Thyroid gland (tissue), 4 donors: ENCODE results near the gene ARHGAP22.

Experiments used
- CTCF ChIP-seq, 6 experiments: fragments of 200-600 bp in 3 of 6; fragments of 450-650 bp in 3 of 6; sonication (generic) in 3 of 6; IDR thresholded peaks; one replicate each; pipeline ENCODE4 v1.5.1; 2016 to 2019; ENCODE audit warnings: antibody characterized with exemption in 6 of 6, mild to moderate bottlenecking in 2 of 6, inconsistent platforms in 1 of 6, moderate library complexity in 1 of 6
- POLR2A ChIP-seq, 2 donors: fragments of 450-650 bp; IDR thresholded peaks; one replicate each; pipeline ENCODE4 v1.6.1; 2017; ENCODE audit warnings: antibody characterized with exemption in 2 of 2, mild to moderate bottlenecking in 2 of 2, moderate library complexity in 1 of 2

- TF ChIP-seq CTCF (IDR thresholded peaks at IDR 0.05), result no peak
- no peak for TF ChIP-seq POLR2A (IDR thresholded peaks at IDR 0.05)
These were observed 4.1 kb upstream of the ARHGAP22 start for GRCh38 chr10:48608976-48609375.
